CD4-positive, CD25-positive, alpha-beta regulatory T cell (primary cell): Measurements from ENCODE around the gene ZNF316. TPM values are rescaled to one million over a fixed set of nuclear protein-coding genes. Genes with fewer than 3 reads are reported as not detected.

Source experiments
- ATAC-seq, 2 donors: fragments of 150-1000 bp; cut with Tn5 transposase; one replicate each; pipeline ENCODE4 v1.10.0; 2021; ENCODE audit warnings: low read depth in 2 of 2, moderate number of reproducible peaks in 2 of 2, moderate library complexity in 1 of 2
- DNase-seq, 3 donors: peaks; one replicate each; pipeline versions ENCODE4 v3.0.0 to v3.0.0-alpha.2; 2012 to 2022; ENCODE audit warnings: mixed read lengths in 1 of 3
- H3K27ac ChIP-seq: one replicate; pipeline ENCODE4 v1.7.0; 2013; ENCODE audit warnings: mild to moderate bottlenecking, low read length; ENCODE audit not compliant: insufficient read depth, poor library complexity, severe bottlenecking
- H3K27me3 ChIP-seq: one replicate; pipeline ENCODE4 v1.7.0; 2013; ENCODE audit warnings: low read length; ENCODE audit not compliant: control insufficient read depth, insufficient read depth
- H3K36me3 ChIP-seq: one replicate; pipeline ENCODE4 v1.7.0; 2013; ENCODE audit warnings: mild to moderate bottlenecking, low read length, moderate library complexity; ENCODE audit not compliant: control insufficient read depth, insufficient read depth
- H3K4me1 ChIP-seq: 2 replicates; pipeline ENCODE4 v1.7.0; 2013; ENCODE audit warnings: mild to moderate bottlenecking, low read length; ENCODE audit not compliant: insufficient read depth, control insufficient read depth, poor library complexity, severe bottlenecking
- H3K4me3 ChIP-seq: one replicate; pipeline ENCODE4 v1.7.0; 2013; ENCODE audit warnings: low read depth, mild to moderate bottlenecking, low read length, moderate library complexity
- H3K9me3 ChIP-seq, 2 experiments: 1 replicate in 1 of 2; 2 replicates in 1 of 2; pipeline ENCODE4 v1.7.0; 2013; ENCODE audit warnings: low read length in 2 of 2, mild to moderate bottlenecking in 1 of 2, moderate library complexity in 1 of 2; ENCODE audit not compliant: control insufficient read depth in 2 of 2
- H3K27ac Mint-ChIP-seq, 3 donors: one replicate each; pipeline ENCODE4 v1.8.0; 2020 to 2022; ENCODE audit warnings: mild to moderate bottlenecking in 3 of 3, mixed read lengths in 3 of 3, moderate library complexity in 2 of 3
- H3K27me3 Mint-ChIP-seq: one replicate; pipeline ENCODE4 v1.8.0; 2022; ENCODE audit warnings: mild to moderate bottlenecking, mixed read lengths
- H3K36me3 Mint-ChIP-seq: one replicate; pipeline ENCODE4 v1.8.0; 2020; ENCODE audit warnings: mixed read lengths
- H3K4me1 Mint-ChIP-seq, 4 donors: one replicate each; pipeline ENCODE4 v1.8.0; 2020 to 2022; ENCODE audit warnings: mixed read lengths in 4 of 4, mild to moderate bottlenecking in 1 of 4
- H3K4me3 Mint-ChIP-seq, 4 donors: one replicate each; pipeline ENCODE4 v1.8.0; 2020 to 2022; ENCODE audit warnings: mild to moderate bottlenecking in 4 of 4, mixed read lengths in 4 of 4, moderate library complexity in 3 of 4
- H3K9me3 Mint-ChIP-seq, 7 donors: one replicate each; pipeline ENCODE4 v1.8.0; 2020 to 2022; ENCODE audit warnings: mixed read lengths in 7 of 7, mild to moderate bottlenecking in 3 of 7, moderate library complexity in 2 of 7
- polyA plus RNA-seq, 4 donors: library from polyadenylated mRNA; unstranded; fragments of 300-500 nt; fragmentation: Illumina TruSeq; gene quantifications; one replicate each; pipeline ENCODE4 v1.2.3, GENCODE V29; 2021
- total RNA-seq: library from RNA; stranded (reverse); gene quantifications from one replicate; pipeline ENCODE4 v1.2.3, GENCODE V29; 2022

The ZNF316 gene
- total and polyA plus RNA-seq, 5 donors from 2014 or later: 0.81 to 51.6 (median 1.1) TPM

GRCh38 chr7:6615723-6616555, 21.2 kb upstream of the ZNF316 start:
- Mint-ChIP-seq H3K4me3 (peak overlapping the region; percentile 52 to 69 (median 60)), H3K27ac (no peak overlapping the region), H3K27me3 (peaks cover 47% of the 10 kb centered on the region), H3K4me1 (peaks cover 9 to 30% (median 15%) of the 10 kb centered on the region in 4 donors), H3K36me3 (no peaks in the 10 kb centered on the region), H3K9me3 (peaks cover 0 to 3% (median 0%) of the 10 kb centered on the region in 7 donors)
- no peaks in the 10 kb centered on the region for H3K9me3 ChIP-seq
- H3K27ac ChIP-seq: no peak overlapping the region
- peaks cover 16% of the 10 kb centered on the region for H3K4me1 ChIP-seq
- H3K27me3 ChIP-seq: peaks cover 3% of the 10 kb centered on the region
- ATAC-seq: no peak
- H3K4me3 ChIP-seq: no peak overlapping the region
- DNase-seq: no peak
- no peaks in the 10 kb centered on the region for H3K36me3 ChIP-seq

GRCh38 chr7:6616854-6617643, 20.1 kb upstream of the ZNF316 start:
- Mint-ChIP-seq H3K27me3 (peaks cover 47% of the 10 kb centered on the region), H3K9me3 (peaks cover 0 to 3% (median 0%) of the 10 kb centered on the region in 7 donors), H3K27ac (peak overlapping the region in 2 of 3 donors; percentile 52 to 65), H3K36me3 (peaks cover 7% of the 10 kb centered on the region), H3K4me3 (peak overlapping the region in 3 of 4 donors; percentile 52 to 74 (median 70)), H3K4me1 (peaks cover 14 to 39% (median 20%) of the 10 kb centered on the region in 4 donors)
- peaks cover 19% of the 10 kb centered on the region for H3K4me1 ChIP-seq
- no peaks in the 10 kb centered on the region for H3K9me3 ChIP-seq
- no peak overlapping the region for H3K4me3 ChIP-seq
- peaks cover 3% of the 10 kb centered on the region for H3K27me3 ChIP-seq
- ATAC-seq (no peak), DNase-seq (no peak)
- no peak overlapping the region for H3K27ac ChIP-seq
- H3K36me3 ChIP-seq: no peaks in the 10 kb centered on the region

- H3K36me3 ChIP-seq: no peaks in the 10 kb centered on the region
- DNase-seq: no peak
- peaks cover 24% of the 10 kb centered on the region for H3K4me1 ChIP-seq
- Mint-ChIP-seq H3K27ac (peak overlapping the region in 1 of 3 donors; percentile 48), H3K4me1 (peaks cover 14 to 46% (median 20%) of the 10 kb centered on the region in 4 donors), H3K27me3 (peaks cover 36% of the 10 kb centered on the region), H3K9me3 (peaks cover 0 to 3% (median 0%) of the 10 kb centered on the region in 7 donors), H3K4me3 (peak overlapping the region in 3 of 4 donors; percentile 22 to 44 (median 33)), H3K36me3 (peaks cover 7% of the 10 kb centered on the region)
- no peak overlapping the region for H3K4me3 ChIP-seq
- ATAC-seq: no peak
- H3K27me3 ChIP-seq: peaks cover 3% of the 10 kb centered on the region
- no peak overlapping the region for H3K27ac ChIP-seq
- H3K9me3 ChIP-seq: no peaks in the 10 kb centered on the region
These were observed 18.5 kb upstream of the ZNF316 start for GRCh38 chr7:6618621-6619020.

- peaks cover 28% of the 10 kb centered on the region for H3K4me1 ChIP-seq
- peak overlapping the region; percentile 16 to 77 (median 60) for H3K4me3 Mint-ChIP-seq
- H3K27me3 ChIP-seq: no peaks in the 10 kb centered on the region
- ATAC-seq (no peak), DNase-seq (peak in 1 of 3 donors; percentile 41)
- H3K27ac ChIP-seq: no peak overlapping the region
- peak overlapping the region; percentile 80 to 94 (median 84) for H3K27ac Mint-ChIP-seq
- no peaks in the 10 kb centered on the region for H3K36me3 ChIP-seq
- no peaks in the 10 kb centered on the region for H3K9me3 ChIP-seq
- H3K36me3 Mint-ChIP-seq: peaks cover 7% of the 10 kb centered on the region
- H3K27me3 Mint-ChIP-seq: peaks cover 24% of the 10 kb centered on the region
- H3K4me3 ChIP-seq: no peak overlapping the region
- no peaks in the 10 kb centered on the region for H3K9me3 Mint-ChIP-seq
- H3K4me1 Mint-ChIP-seq: peaks cover 14 to 50% (median 25%) of the 10 kb centered on the region in 4 donors
These were observed 17.2 kb upstream of the ZNF316 start for GRCh38 chr7:6619961-6620360.

- Mint-ChIP-seq H3K36me3 (peaks cover 7% of the 10 kb centered on the region), H3K4me1 (peaks cover 14 to 56% (median 25%) of the 10 kb centered on the region in 4 donors), H3K9me3 (no peaks in the 10 kb centered on the region), H3K27ac (peak overlapping the region; percentile 26 to 54 (median 38)), H3K27me3 (peaks cover 24% of the 10 kb centered on the region), H3K4me3 (peak overlapping the region; percentile 76 to 79 (median 77))
- Histone ChIP-seq H3K4me3 (peak overlapping the region; percentile 54), H3K4me1 (peaks cover 21% of the 10 kb centered on the region), H3K9me3 (no peaks in the 10 kb centered on the region), H3K36me3 (no peaks in the 10 kb centered on the region), H3K27ac (no peak overlapping the region), H3K27me3 (no peaks in the 10 kb centered on the region)
- peak in 1 of 2 donors; percentile 20 for ATAC-seq
- peak in 1 of 3 donors; percentile 35 for DNase-seq
These were observed 15.7 kb upstream of the ZNF316 start for GRCh38 chr7:6621195-6622133.

GRCh38 chr7:6622134-6622710, 14.9 kb upstream of the ZNF316 start:
- H3K9me3 Mint-ChIP-seq: no peaks in the 10 kb centered on the region
- no peak overlapping the region for H3K27ac Mint-ChIP-seq
- Histone ChIP-seq H3K4me3 (no peak overlapping the region), H3K9me3 (no peaks in the 10 kb centered on the region), H3K27me3 (no peaks in the 10 kb centered on the region), H3K27ac (no peak overlapping the region), H3K4me1 (peaks cover 21% of the 10 kb centered on the region), H3K36me3 (no peaks in the 10 kb centered on the region)
- H3K27me3 Mint-ChIP-seq: peaks cover 18% of the 10 kb centered on the region
- ATAC-seq (no peak), DNase-seq (no peak)
- peaks cover 7% of the 10 kb centered on the region for H3K36me3 Mint-ChIP-seq
- H3K4me3 Mint-ChIP-seq: no peak overlapping the region
- H3K4me1 Mint-ChIP-seq: peaks cover 14 to 55% (median 25%) of the 10 kb centered on the region in 4 donors
